K562 (cell line): ENCODE results near the gene DNAJB6. TPM values are rescaled to one million over a fixed set of nuclear protein-coding genes. Genes with fewer than 3 reads are reported as not detected.

Experiments
- ATAC-seq: fragments of 200-7000 bp; cut with Tn5 transposase; 3 replicates; pipeline ENCODE4 v1.9.1; 2020; ENCODE audit warnings: moderate library complexity
- BruUV-seq: library from RNA; stranded (reverse); fragments of 400-500 nt; replicated peaks from 2 replicates; lab custom pipeline; 2021; lab: Mats Ljungman, UMichigan
- CTCF ChIA-PET: fragments of 300-600 bp; formaldehyde crosslinking; extraction: SDS; loops from one replicate; lab custom pipeline; 2021; ENCODE audit warnings: low intra/inter-chr PET ratio; lab: Yijun Ruan, JAX
- POLR2A ChIA-PET: fragments of 300-600, 350-650 bp; sonication (Branson Sonifier 250); formaldehyde crosslinking; extraction: SDS; loops from one replicate; lab custom pipeline; 2021; ENCODE audit warnings: antibody characterized with exemption, inconsistent platforms; lab: Yijun Ruan, JAX
- DNase-seq, 4 experiments: peaks; one replicate each; pipeline versions ENCODE4 v3.0.0 to v3.0.0-alpha.2; 2011 to 2018; ENCODE audit warnings: low spot score in 3 of 4, mixed read lengths in 3 of 4; ENCODE audit errors: extremely low read depth in 1 of 4
- FAIRE-seq: peaks from 2 replicates; lab custom pipeline; 2011; peaks lifted over from hg19 to GRCh38; lab: Jason Lieb, UNC
- H2AFZ ChIP-seq: 2 replicates; pipeline ENCODE4 v1.6.0; 2011; ENCODE audit warnings: low read depth, low read length, control low read depth, inconsistent platforms
- H3K27ac ChIP-seq: fragments of 200-600 bp; 3 replicates; pipeline ENCODE4 v1.8.0; 2011; ENCODE audit warnings: low read depth, mild to moderate bottlenecking, control low read depth, inconsistent platforms, low read length, moderate library complexity, mixed read lengths; ENCODE audit errors: extremely low read depth
- H3K27me3 ChIP-seq, 2 experiments: fragments of 300-600 bp in 1 of 2; 2 replicates in 1 of 2; 3 replicates in 1 of 2; pipeline versions ENCODE4 v1.6.0 to v1.8.0; 2011; ENCODE audit warnings: inconsistent platforms in 2 of 2, low read length in 2 of 2, mild to moderate bottlenecking in 1 of 2, mixed read lengths in 1 of 2, moderate library complexity in 1 of 2; ENCODE audit not compliant: control insufficient read depth in 2 of 2, insufficient read depth in 2 of 2
- H3K36me3 ChIP-seq: fragments of 300-600 bp; 3 replicates; pipeline ENCODE4 v1.8.0; 2011; ENCODE audit warnings: mild to moderate bottlenecking, low read length, inconsistent platforms; ENCODE audit not compliant: control insufficient read depth, insufficient read depth
- H3K4me1 ChIP-seq, 2 experiments: fragments of 200-600 bp in 1 of 2; replicated peaks in 1 of 2; 2 replicates in 1 of 2; 3 replicates in 1 of 2; pipeline versions ENCODE4 v1.5.1 to v1.8.0; 2011; ENCODE audit warnings: inconsistent platforms in 2 of 2, low read length in 2 of 2, mild to moderate bottlenecking in 1 of 2, mixed read lengths in 1 of 2, moderate library complexity in 1 of 2; ENCODE audit not compliant: control insufficient read depth in 2 of 2, insufficient read depth in 2 of 2
- H3K4me2 ChIP-seq: 2 replicates; pipeline ENCODE4 v1.6.1; 2011; ENCODE audit warnings: low read length, control low read depth, inconsistent platforms, mixed read lengths; ENCODE audit not compliant: insufficient read depth
- H3K4me3 ChIP-seq: fragments of 200-600 bp; sonication (generic), shearing (Covaris generic); 2 replicates; pipeline ENCODE4 v1.5.1; 2016; ENCODE audit warnings: control low read depth, inconsistent platforms
- H3K79me2 ChIP-seq: fragments of 200-600 bp; 3 replicates; pipeline ENCODE4 v1.8.0; 2011; ENCODE audit warnings: low read length, inconsistent platforms; ENCODE audit not compliant: control insufficient read depth, insufficient read depth
- H3K9ac ChIP-seq, 2 experiments: 2 replicates each; pipeline versions ENCODE4 v1.6.0 to v1.6.1; 2011; ENCODE audit warnings: low read depth in 2 of 2, low read length in 2 of 2, control low read depth in 1 of 2, inconsistent platforms in 1 of 2, mild to moderate bottlenecking in 1 of 2, mixed read lengths in 1 of 2; ENCODE audit not compliant: insufficient read depth in 1 of 2
- H3K9me1 ChIP-seq: one replicate; pipeline ENCODE4 v1.6.0; 2011; ENCODE audit warnings: inconsistent platforms, mild to moderate bottlenecking, low read length, moderate library complexity; ENCODE audit not compliant: control insufficient read depth, insufficient read depth
- H3K9me3 ChIP-seq: replicated peaks from 2 replicates; pipeline ENCODE4 v1.5.1; 2011; ENCODE audit warnings: low read depth, low read length, inconsistent platforms; ENCODE audit not compliant: control insufficient read depth, insufficient read depth
- H4K20me1 ChIP-seq: replicated peaks from 2 replicates; pipeline ENCODE4 v1.6.1; 2011; ENCODE audit warnings: low read length, inconsistent platforms, mixed read lengths; ENCODE audit not compliant: control insufficient read depth, insufficient read depth
- FOXA3 ChIP-seq, 2 experiments: fragments of 450-650 bp in 1 of 2; sonication (generic) in 1 of 2; formaldehyde crosslinking; IDR thresholded peaks in 1 of 2; conservative IDR thresholded peaks in 1 of 2; 2 replicates each; pipeline versions ENCODE4 v1.4.0 to v1.8.0; 2020 to 2022; ENCODE audit warnings: mild to moderate bottlenecking in 2 of 2, missing genetic modification reagents in 1 of 2
- POU5F1 ChIP-seq: fragments of 150-350 bp; IDR thresholded peaks from 2 replicates; pipeline ENCODE4 v1.6.1; 2014; ENCODE audit warnings: borderline replicate concordance, low read length, low read depth, mild to moderate bottlenecking; ENCODE audit not compliant: partially characterized antibody
- RB1 ChIP-seq: fragments of 450-650 bp; IDR thresholded peaks from 2 replicates; pipeline ENCODE4 v1.6.1; 2017; ENCODE audit warnings: low read depth, mild to moderate bottlenecking
- ZNF24 ChIP-seq: fragments of 450-650 bp; IDR thresholded peaks from 2 replicates; pipeline ENCODE4 v1.6.1; 2016
- WGBS: fragments of 100-300 bp; shearing (Covaris generic); methylation state at CpG from one replicate; pipeline ENCODE4 v1.1.6; 2016; ENCODE audit warnings: low coverage, mixed read lengths; ENCODE audit not compliant: insufficient coverage; ENCODE audit errors: missing lambda C conversion rate; 5-methylcytosine and 5-hydroxymethylcytosine counted together
- in situ Hi-C: fragments of 300-500 bp; cut with MboI; formaldehyde crosslinking; loops from 4 replicates; pipeline ENCODE4 v1.15.0; 2018; ENCODE audit warnings: inconsistent platforms, mixed read lengths
- intact Hi-C: fragments of 100-400 bp; cut with micrococcal nuclease; formaldehyde crosslinking; loops from 2 replicates; pipeline ENCODE4 v1.14.2; 2022
- polyA plus RNA-seq, 8 experiments: library from polyadenylated mRNA; depleted of rRNA in 4 of 8; stranded (reverse) in 5 of 8; unstranded in 3 of 8; fragments of >200 nt; fragmentation: Nextera tagmentation in 2 of 8; fragmentation: Illumina TruSeq in 1 of 8; extraction: Ambion mirVana in 2 of 8; extraction: Trizol in 1 of 8; gene quantifications; 2 replicates each; pipeline versions ENCODE4 v1.2.1 to v1.2.3, GENCODE V29; 2011 to 2014; ENCODE audit warnings: inconsistent platforms in 1 of 8, missing spikeins in 1 of 8
- total RNA-seq, 7 experiments: library from RNA; depleted of rRNA in 6 of 7; stranded (reverse); fragments of >200 nt in 6 of 7; fragmentation: Illumina TruSeq in 2 of 7; extraction: Trizol in 2 of 7; gene quantifications; 2 replicates each; pipeline versions ENCODE4 v1.2.1 to v1.2.3, GENCODE V29; 2011 to 2021; ENCODE audit warnings: low replicate concordance in 1 of 7

The DNAJB6 gene
- total and polyA plus RNA-seq, 9 of the 15 experiments (the other 6 are each of a cell fraction or from before 2014, with no cell fraction given): 84.5 to 158 (median 135) TPM

DNA sequence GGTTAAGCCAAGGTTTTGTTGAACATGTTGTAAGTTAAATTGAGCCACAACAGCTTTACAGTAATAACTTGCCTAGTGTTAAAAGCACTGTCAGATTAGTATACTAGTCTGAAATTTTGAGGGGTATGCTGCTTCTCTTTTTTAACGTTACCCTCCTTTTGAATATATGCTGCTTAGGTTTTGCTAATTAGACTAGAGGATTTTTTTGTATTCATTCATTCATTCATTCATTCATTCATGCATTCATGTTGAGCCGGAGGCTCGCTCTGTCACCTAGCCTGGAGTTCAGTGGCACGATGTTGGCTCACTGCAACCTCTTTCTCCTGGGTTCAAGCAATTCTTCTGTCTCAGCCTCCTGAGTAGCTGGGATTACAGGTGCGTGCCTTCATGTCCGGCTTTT is 24.7 kb downstream of the DNAJB6 start:
- H4K20me1 ChIP-seq: peaks cover 62% of the 10 kb centered on the region
- DNase-seq (no peak), ATAC-seq (no peak), FAIRE-seq (no peak)
- TF ChIP-seq ZNF24 (peak; percentile 89), FOXA3 (CRISPR knock-in tag; conservative IDR thresholded peaks at IDR 0.05 in 1 of 2, IDR thresholded peaks at IDR 0.05 in 1 of 2) (no peak), RB1 (no peak)
- H3K4me2 ChIP-seq: no peak overlapping the region
- no peaks in the 10 kb centered on the region for H3K9me3 ChIP-seq
- no peak overlapping the region for H3K27ac ChIP-seq
- peaks cover 0 to 6% of the 10 kb centered on the region in 2 experiments; a peak in 3 of 5 replicates for H3K4me1 ChIP-seq
- peaks cover 98% of the 10 kb centered on the region for H3K79me2 ChIP-seq
- in situ Hi-C loops (no loop called here), intact Hi-C loops (no loop called here)
- WGBS: 95% methylated on average over 6 of the region's 6 CpGs
- H3K9ac ChIP-seq: no peak overlapping the region
- H3K9me1 ChIP-seq: peaks cover 5% of the 10 kb centered on the region
- no peak overlapping the region for H3K4me3 ChIP-seq
- peaks cover 91% of the 10 kb centered on the region for H3K36me3 ChIP-seq
- BruUV-seq: no TSS peak
- H3K27me3 ChIP-seq: no peaks in the 10 kb centered on the region
- ChIA-PET CTCF (no interaction called here), POLR2A (interaction anchor here (0.5 to 1.0 kb wide), 3 partner anchors 9 to 22 kb away, joined by 3 to 4 read pairs (median 3); no protein-coding TSS in a partner anchor)
- H2AFZ ChIP-seq: no peak overlapping the region

DNA sequence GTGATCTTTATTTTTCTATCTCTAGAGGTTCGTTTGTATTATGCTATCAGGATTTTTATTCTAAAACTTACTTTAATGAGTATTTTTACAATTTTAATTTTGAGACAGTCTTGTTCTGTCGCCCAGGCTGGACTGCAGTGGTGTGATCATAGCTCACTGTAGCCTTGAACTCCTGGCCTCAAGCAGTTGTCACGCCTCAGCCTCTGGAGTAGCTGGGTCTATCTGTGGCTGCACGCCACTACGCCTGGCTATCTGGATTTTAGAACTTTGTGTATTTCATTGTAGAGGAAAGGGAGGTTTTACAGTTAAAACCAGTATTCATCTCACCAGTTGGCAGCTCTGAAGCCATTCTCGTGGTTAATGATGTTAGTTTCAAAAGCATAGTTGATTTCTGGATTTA is 25.9 kb downstream of the DNAJB6 start:
- Histone ChIP-seq H3K9me1 (peaks cover under 1% of the 10 kb centered on the region), H4K20me1 (peaks cover 51% of the 10 kb centered on the region), H3K4me1 (peaks cover 0 to 6% of the 10 kb centered on the region in 2 experiments; a peak in 3 of 5 replicates), H3K4me3 (no peak overlapping the region), H3K27me3 (no peaks in the 10 kb centered on the region), H3K27ac (no peak overlapping the region), H2AFZ (no peak overlapping the region), H3K4me2 (no peak overlapping the region), H3K9ac (no peak overlapping the region), H3K79me2 (peaks cover 91% of the 10 kb centered on the region), H3K9me3 (no peaks in the 10 kb centered on the region), H3K36me3 (peaks cover 99% of the 10 kb centered on the region)
- in situ Hi-C loops: no loop called here
- no peak for FAIRE-seq
- no peak for ATAC-seq
- no peak for DNase-seq
- BruUV-seq: no TSS peak
- TF ChIP-seq POU5F1: no peak
- 88% methylated on average over 6 of the region's 6 CpGs for WGBS
- POLR2A ChIA-PET: interaction anchor here (0.6 to 1.1 kb wide), 3 partner anchors 9 to 118 kb away, joined by 3 to 4 read pairs (median 3); no protein-coding TSS in a partner anchor
- intact Hi-C loops: no loop called here
- CTCF ChIA-PET: no interaction called here
